ENCODE data around the gene GSE1.

- TF ChIP-seq, protein P1, sequence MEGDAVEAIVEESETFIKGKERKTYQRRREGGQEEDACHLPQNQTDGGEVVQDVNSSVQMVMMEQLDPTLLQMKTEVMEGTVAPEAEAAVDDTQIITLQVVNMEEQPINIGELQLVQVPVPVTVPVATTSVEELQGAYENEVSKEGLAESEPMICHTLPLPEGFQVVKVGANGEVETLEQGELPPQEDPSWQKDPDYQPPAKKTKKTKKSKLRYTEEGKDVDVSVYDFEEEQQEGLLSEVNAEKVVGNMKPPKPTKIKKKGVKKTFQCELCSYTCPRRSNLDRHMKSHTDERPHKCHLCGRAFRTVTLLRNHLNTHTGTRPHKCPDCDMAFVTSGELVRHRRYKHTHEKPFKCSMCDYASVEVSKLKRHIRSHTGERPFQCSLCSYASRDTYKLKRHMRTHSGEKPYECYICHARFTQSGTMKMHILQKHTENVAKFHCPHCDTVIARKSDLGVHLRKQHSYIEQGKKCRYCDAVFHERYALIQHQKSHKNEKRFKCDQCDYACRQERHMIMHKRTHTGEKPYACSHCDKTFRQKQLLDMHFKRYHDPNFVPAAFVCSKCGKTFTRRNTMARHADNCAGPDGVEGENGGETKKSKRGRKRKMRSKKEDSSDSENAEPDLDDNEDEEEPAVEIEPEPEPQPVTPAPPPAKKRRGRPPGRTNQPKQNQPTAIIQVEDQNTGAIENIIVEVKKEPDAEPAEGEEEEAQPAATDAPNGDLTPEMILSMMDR (conservative IDR thresholded peaks at IDR 0.05 in 1 of 2, IDR thresholded peaks at IDR 0.05 in 1 of 2; ENCODE audit: extremely low read depth in 1 of 2, insufficient read depth in 1 of 2, low read depth in 1 of 2, low read length in 2 of 2) = no peak
- TF ChIP-seq EZH2 (IDR thresholded peaks at IDR 0.05; ENCODE audit: borderline replicate concordance, low read length) = no peak
These were observed 55.7 kb downstream of the GSE1 start for GRCh38 chr16:85668676-85669424.

Measured in mammary epithelial cell (primary cell).